ENCODE measurements around the gene PTGDS. TPM values are rescaled to one million over a fixed set of nuclear protein-coding genes. Genes with fewer than 3 reads are reported as not detected.

The PTGDS gene
- total and polyA plus RNA-seq, 9 of the 15 experiments (the other 6 are each of a cell fraction or from before 2014, with no cell fraction given), result 0.46 to 7.1 (median 2.0) TPM

GRCh38 chr9:137000177-137000930, 23.1 kb downstream of the PTGDS start:
- H3K9ac ChIP-seq (ENCODE audit: insufficient read depth in 1 of 2, low read depth in 2 of 2, low read length in 2 of 2), result peak overlapping the region in 1 of 2 experiments; percentile 40; a peak in 1 of 4 replicates
- WGBS (ENCODE audit: insufficient coverage, low coverage, missing lambda C conversion rate), result 30% methylated on average over 8 of the region's 10 CpGs
- ATAC-seq, result no peak
- ChIA-PET CTCF (ENCODE audit: low intra/inter-chr PET ratio) (no interaction called here), POLR2A (interaction anchor here (0.7 to 1.3 kb wide), 2 partner anchors 8 to 38 kb away, joined by 3 to 5 read pairs; partner anchors contain the start of gene PAXX)
- H3K27ac ChIP-seq (ENCODE audit: extremely low read depth, low read depth, low read length), result no peak overlapping the region
- in situ Hi-C loops (cut with MboI) (no loop called here), intact Hi-C loops (cut with micrococcal nuclease) (no loop called here)
- no peak for DNase-seq (ENCODE audit: extremely low read depth in 1 of 4, low spot score in 3 of 4)
- H3K4me1 ChIP-seq (replicated peaks in 1 of 2; ENCODE audit: control insufficient read depth in 2 of 2, insufficient read depth in 2 of 2, low read length in 2 of 2), result peaks cover 22 to 39% of the 10 kb centered on the region in 2 experiments; a peak in 4 of 5 replicates
- H3K4me3 ChIP-seq, result no peak overlapping the region
- H3K4me2 ChIP-seq (ENCODE audit: insufficient read depth, low read length), result no peak overlapping the region
- no TSS peak for BruUV-seq (replicated peaks)
- 0 out of 2 replicates have a peak, but pooled peaks cover 1% of the 10 kb centered on the region for H3K9me3 ChIP-seq (replicated peaks; ENCODE audit: control insufficient read depth, insufficient read depth, low read depth, low read length)
- FAIRE-seq, result peak; percentile 57
- H4K20me1 ChIP-seq (replicated peaks; ENCODE audit: control insufficient read depth, insufficient read depth, low read length), result no peaks in the 10 kb centered on the region
- TF ChIP-seq ZNF3 (CRISPR knock-in tag; IDR thresholded peaks at IDR 0.05), result no peak
- TF ChIP-seq NR2C1 (IDR thresholded peaks at IDR 0.05), result no peak
- peak; percentile 38; the same call in 1 of the 2 replicates for TF ChIP-seq NR2C1 (tag; IDR thresholded peaks at IDR 0.05)
- TF ChIP-seq RBM39 (optimal IDR thresholded peaks at IDR 0.05; ENCODE audit: low read depth, low read length), result no peak
- no peak for TF ChIP-seq EWSR1 (IDR thresholded peaks at IDR 0.05; ENCODE audit: borderline replicate concordance, low read depth, partially characterized antibody)
- no peak for TF ChIP-seq NFYB (IDR thresholded peaks at IDR 0.05; ENCODE audit: extremely low read depth, insufficient read length)
- H3K9me1 ChIP-seq (ENCODE audit: control insufficient read depth, insufficient read depth, low read length), result no peaks in the 10 kb centered on the region
- H2AFZ ChIP-seq (ENCODE audit: low read depth, low read length), result peak overlapping the region; percentile 70; the same call in 1 of the 2 replicates
- peaks cover 1% of the 10 kb centered on the region; the same call in 1 of the 3 replicates for H3K36me3 ChIP-seq (ENCODE audit: control insufficient read depth, insufficient read depth, low read length)
- no peaks in the 10 kb centered on the region for H3K27me3 ChIP-seq (ENCODE audit: control insufficient read depth in 2 of 2, insufficient read depth in 2 of 2, low read length in 2 of 2)
- H3K79me2 ChIP-seq (ENCODE audit: control insufficient read depth, insufficient read depth, low read length), result no peaks in the 10 kb centered on the region
